Hematopoietic multipotent progenitor cell treated with erythropoietin and hydrocortisone succinate and interleukin-3 and kit ligand, for 6 days (in vitro differentiated cells): ENCODE measurements around the gene PDE4B.
"Not testable (repeated sequence)": the region's sequence is repeated elsewhere in the genome, so short reads cannot be mapped to it uniquely, and the experiment has no call there.

Experiments
- DNase-seq: peaks from one replicate; pipeline ENCODE4 v3.0.0-alpha.2; 2015

The PDE4B gene

GRCh38 chr1:66411449-66411848, 618.8 kb downstream of the PDE4B start:
- DNase-seq: not testable (repeated sequence)

GRCh38 chr1:66412704-66413103, 620.0 kb downstream of the PDE4B start:
- no peak for DNase-seq

GRCh38 chr1:66413136-66413837, 620.6 kb downstream of the PDE4B start:
- DNase-seq: peak; percentile 68

- no peak for DNase-seq
Measured at GRCh38 chr1:66413838-66414175, 621.1 kb downstream of the PDE4B start.

GRCh38 chr1:66415281-66415680, 622.6 kb downstream of the PDE4B start:
- DNase-seq: no peak

GRCh38 chr1:66415866-66416265, 623.2 kb downstream of the PDE4B start:
- no peak for DNase-seq

- DNase-seq: peak; percentile 27
Measured at GRCh38 chr1:66416295-66416694, 623.6 kb downstream of the PDE4B start.

- DNase-seq: no peak
Measured at GRCh38 chr1:66418021-66418420, 625.3 kb downstream of the PDE4B start.

- not testable (repeated sequence) for DNase-seq
Measured at GRCh38 chr1:66420171-66420570, 627.5 kb downstream of the PDE4B start.

GRCh38 chr1:66420906-66421305, 628.2 kb downstream of the PDE4B start:
- DNase-seq: not testable (repeated sequence)

- no peak for DNase-seq
Measured at GRCh38 chr1:66422804-66423203, 630.1 kb downstream of the PDE4B start.
